HepG2 (cell line): ENCODE data around the gene CCDC50. TPM values are rescaled to one million over a fixed set of nuclear protein-coding genes. Genes with fewer than 3 reads are reported as not detected.

Experiments used
- ATAC-seq: fragments of 200-7000 bp; cut with Tn5 transposase; 3 replicates; pipeline ENCODE4 v1.9.1; 2020; ENCODE audit warnings: mild to moderate bottlenecking, moderate library complexity
- BruUV-seq: library from RNA; stranded (reverse); fragments of 400-500 nt; replicated peaks from 2 replicates; lab custom pipeline; 2021; lab: Mats Ljungman, UMichigan
- CTCF ChIA-PET: fragments of 300-600 bp; formaldehyde crosslinking; extraction: SDS; loops from one replicate; lab custom pipeline; 2021; ENCODE audit warnings: low total read pairs, inconsistent platforms, low intra/inter-chr PET ratio; lab: Yijun Ruan, JAX
- POLR2A ChIA-PET: fragments of 350-600 bp; sonication (Branson Sonifier 250); formaldehyde crosslinking; loops from one replicate; lab custom pipeline; 2020; ENCODE audit warnings: antibody characterized with exemption, inconsistent platforms; lab: Yijun Ruan, JAX
- DNase-seq: peaks from one replicate; pipeline ENCODE4 v3.0.0-alpha.2; 2015; ENCODE audit warnings: low spot score
- FAIRE-seq: peaks from 3 replicates; lab custom pipeline; 2011; peaks lifted over from hg19 to GRCh38; lab: Jason Lieb, UNC
- H2AFZ ChIP-seq: one replicate; pipeline ENCODE4 v1.6.1; 2011; ENCODE audit warnings: low read length, inconsistent platforms
- H3K27ac ChIP-seq: fragments of 300-600 bp; 3 replicates; pipeline ENCODE4 v1.8.0; 2011; ENCODE audit warnings: mixed run types, mild to moderate bottlenecking, mixed read lengths, low read length, inconsistent platforms; ENCODE audit not compliant: insufficient read depth; ENCODE audit errors: extremely low read length
- H3K27me3 ChIP-seq, 2 experiments: fragments of 200-600 bp in 1 of 2; 2 replicates in 1 of 2; 3 replicates in 1 of 2; pipeline versions ENCODE4 v1.6.0 to v1.8.0; 2011; ENCODE audit warnings: low read length in 2 of 2, mild to moderate bottlenecking in 2 of 2, moderate library complexity in 2 of 2, inconsistent platforms in 1 of 2; ENCODE audit not compliant: insufficient read depth in 2 of 2, control insufficient read depth in 1 of 2
- H3K36me3 ChIP-seq, 2 experiments: fragments of 200-600 bp in 1 of 2; replicated peaks in 1 of 2; 2 replicates in 1 of 2; 3 replicates in 1 of 2; pipeline versions ENCODE4 v1.5.1 to v1.8.0; 2011; ENCODE audit warnings: low read length in 2 of 2, inconsistent platforms in 1 of 2; ENCODE audit not compliant: insufficient read depth in 2 of 2, control insufficient read depth in 1 of 2
- H3K4me1 ChIP-seq: 2 replicates; pipeline ENCODE4 v1.5.1; 2012; ENCODE audit warnings: low read length, inconsistent platforms; ENCODE audit not compliant: insufficient read depth
- H3K4me2 ChIP-seq: 2 replicates; pipeline ENCODE4 v1.6.0; 2011; ENCODE audit warnings: low read depth, low read length, inconsistent platforms
- H3K4me3 ChIP-seq, 3 experiments: fragments of 200-600 bp in 1 of 3; sonication (generic), shearing (Covaris generic) in 1 of 3; replicated peaks in 1 of 3; 2 replicates each; pipeline ENCODE4 v1.5.1; 2011 to 2016; ENCODE audit warnings: low read length in 3 of 3, inconsistent platforms in 2 of 3, low read depth in 2 of 3, mild to moderate bottlenecking in 2 of 3, control low read depth in 1 of 3, mixed read lengths in 1 of 3; ENCODE audit not compliant: insufficient read depth in 1 of 3
- H3K79me2 ChIP-seq: one replicate; pipeline ENCODE4 v1.6.1; 2011; ENCODE audit warnings: low read length, inconsistent platforms; ENCODE audit not compliant: insufficient read depth
- H3K9ac ChIP-seq: 2 replicates; pipeline ENCODE4 v1.6.0; 2011; ENCODE audit warnings: mild to moderate bottlenecking, low read depth, low read length, inconsistent platforms; ENCODE audit not compliant: insufficient read depth
- H3K9me3 ChIP-seq: 2 replicates; pipeline ENCODE4 v1.5.1; 2012; ENCODE audit warnings: mild to moderate bottlenecking, low read length
- H4K20me1 ChIP-seq: 2 replicates; pipeline ENCODE4 v1.6.0; 2011; ENCODE audit warnings: inconsistent platforms, mild to moderate bottlenecking, low read length, moderate library complexity; ENCODE audit not compliant: insufficient read depth
- KDM3A ChIP-seq: IDR thresholded peaks from 2 replicates; pipeline ENCODE4 v1.6.1; 2018; ENCODE audit warnings: low read depth, missing compliant biosample characterization
- LRRFIP1 ChIP-seq: sonication (generic); formaldehyde crosslinking; conservative IDR thresholded peaks from 2 replicates; pipeline ENCODE4 v1.4.0; 2020; ENCODE audit warnings: missing genetic modification reagents
- STAG1 ChIP-seq: sonication (generic); formaldehyde crosslinking; IDR thresholded peaks from 2 replicates; pipeline ENCODE4 v1.4.0; 2020; ENCODE audit warnings: missing genetic modification reagents
- TIGD3 ChIP-seq: sonication (generic); formaldehyde crosslinking; IDR thresholded peaks from 2 replicates; pipeline ENCODE4 v1.5.1; 2020; ENCODE audit warnings: mild to moderate bottlenecking, missing genetic modification reagents, borderline replicate concordance
- ZBTB37 ChIP-seq: sonication (generic); formaldehyde crosslinking; IDR thresholded peaks from 2 replicates; pipeline ENCODE4 v1.4.0; 2020; ENCODE audit warnings: mild to moderate bottlenecking, missing genetic modification reagents
- ZNF234 ChIP-seq: sonication (generic); formaldehyde crosslinking; conservative IDR thresholded peaks from 2 replicates; pipeline ENCODE4 v1.5.1; 2020; ENCODE audit warnings: mild to moderate bottlenecking, missing genetic modification reagents
- ZNF503 ChIP-seq: sonication (generic); formaldehyde crosslinking; IDR thresholded peaks from 2 replicates; pipeline ENCODE4 v1.4.0; 2020; ENCODE audit warnings: missing genetic modification reagents
- ZNF629 ChIP-seq: sonication (generic); formaldehyde crosslinking; conservative IDR thresholded peaks from 2 replicates; pipeline ENCODE4 v1.5.0; 2020; ENCODE audit warnings: missing genetic modification reagents
- WGBS: methylation state at CpG from one replicate; pipeline ENCODE4 v1.1.6; 2017; ENCODE audit warnings: low lambda C conversion rate; 5-methylcytosine and 5-hydroxymethylcytosine counted together
- in situ Hi-C: cut with HindIII; loops from 2 replicates; pipeline ENCODE4 v1.10.0; 2017; ENCODE audit warnings: low pct_unique_long_range_greater_than_20kb; ENCODE audit not compliant: extremely low pct_ligation_motif_present
- intact Hi-C: fragments of 100-400 bp; cut with micrococcal nuclease; formaldehyde crosslinking; loops from one replicate; pipeline ENCODE4 v1.10.0; 2022; ENCODE audit not compliant: unreplicated experiment
- polyA plus RNA-seq, 8 experiments: library from polyadenylated mRNA; depleted of rRNA in 3 of 8; stranded (reverse) in 7 of 8; unstranded in 1 of 8; fragments of >200 nt; fragmentation: Illumina TruSeq in 4 of 8; extraction: Trizol in 4 of 8; gene quantifications; 2 replicates each; pipeline versions ENCODE4 v1.2.1 to v1.2.3, GENCODE V29; 2011 to 2016; ENCODE audit warnings: low read depth in 4 of 8, missing spikeins in 1 of 8, mixed read lengths in 1 of 8; ENCODE audit not compliant: insufficient read depth in 1 of 8
- total RNA-seq, 5 experiments: library from RNA; depleted of rRNA; stranded (reverse); fragments of >200 nt; fragmentation: Illumina TruSeq; extraction: Trizol; gene quantifications; 2 replicates each; pipeline ENCODE4 v1.2.3, GENCODE V29; 2016; ENCODE audit warnings: low read depth in 1 of 5

CCDC50 gene
- total and polyA plus RNA-seq, 2 of the 13 experiments (the other 11 are each of a cell fraction or from before 2014, with no cell fraction given) = 47.6 to 66.4 TPM

GRCh38 chr3:191369616-191370010 is 40.4 kb downstream of the CCDC50 start:
- H3K79me2 ChIP-seq = no peaks in the 10 kb centered on the region
- H3K9me3 ChIP-seq = no peaks in the 10 kb centered on the region
- FAIRE-seq (no peak), DNase-seq (no peak), ATAC-seq (no peak)
- no peak overlapping the region for H3K27ac ChIP-seq
- H3K27me3 ChIP-seq = no peaks in the 10 kb centered on the region
- 97% methylated on average over 2 of the region's 2 CpGs for WGBS
- no TSS peak for BruUV-seq
- H3K36me3 ChIP-seq = peaks cover 2 to 40% of the 10 kb centered on the region in 2 experiments; a peak in 4 of 5 replicates
- POLR2A ChIA-PET = no interaction called here
- H3K4me1 ChIP-seq = no peaks in the 10 kb centered on the region
- no peak overlapping the region for H2AFZ ChIP-seq
- no peak overlapping the region for H3K9ac ChIP-seq
- intact Hi-C loops (loop anchor here (5.0 kb wide), 1 partner anchor 32 kb away; no protein-coding TSS in a partner anchor), in situ Hi-C loops (no loop called here)
- no peak overlapping the region for H3K4me2 ChIP-seq
- no peak overlapping the region for H3K4me3 ChIP-seq
- no peak for TF ChIP-seq KDM3A (CRISPR knock-in tag)
- TF ChIP-seq STAG1 = no peak
- TF ChIP-seq ZBTB37 = no peak
- TF ChIP-seq LRRFIP1 (CRISPR knock-in tag) = no peak
- TF ChIP-seq TIGD3 = no peak
- no peak for TF ChIP-seq ZNF503 (CRISPR knock-in tag)
- no peak for TF ChIP-seq ZNF629 (CRISPR knock-in tag)
- TF ChIP-seq ZNF234 (CRISPR knock-in tag) = no peak
- CTCF ChIA-PET = no interaction called here
- no peaks in the 10 kb centered on the region for H4K20me1 ChIP-seq
